Thyroid gland (tissue), 4 donors: ENCODE data around the gene ADCY9.

ENCODE experiments used
- POLR2A ChIP-seq, 2 donors: fragments of 450-650 bp; IDR thresholded peaks; one replicate each; pipeline ENCODE4 v1.6.1; 2017; ENCODE audit warnings: antibody characterized with exemption in 2 of 2, mild to moderate bottlenecking in 2 of 2, moderate library complexity in 1 of 2
- TF ChIP-seq, protein P1 (sequence below), 6 experiments: fragments of 200-600 bp in 3 of 6; fragments of 450-650 bp in 3 of 6; sonication (generic) in 3 of 6; IDR thresholded peaks; one replicate each; pipeline ENCODE4 v1.5.1; 2016 to 2019; ENCODE audit warnings: antibody characterized with exemption in 6 of 6, mild to moderate bottlenecking in 2 of 6, inconsistent platforms in 1 of 6, moderate library complexity in 1 of 6

DNA sequence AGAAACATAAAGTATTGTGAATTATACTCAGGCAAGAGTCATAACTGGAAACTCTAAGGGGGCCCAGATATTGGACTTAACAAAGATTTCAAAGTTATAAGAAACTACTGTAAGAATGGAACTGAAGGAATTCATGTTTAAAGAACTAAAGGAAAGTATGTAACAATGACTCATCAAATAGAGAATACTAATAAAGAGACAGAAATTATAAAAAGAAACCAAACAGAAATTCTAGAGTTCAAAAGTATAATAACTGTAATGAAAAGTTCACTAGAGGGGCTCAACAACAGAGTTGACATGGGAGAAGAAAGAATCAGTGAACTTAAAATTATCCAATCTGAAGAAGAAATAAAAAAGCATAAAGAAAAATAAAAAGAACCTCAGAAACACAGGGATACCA is 55.4 kb downstream of the ADCY9 start:
- TF ChIP-seq, protein P1, sequence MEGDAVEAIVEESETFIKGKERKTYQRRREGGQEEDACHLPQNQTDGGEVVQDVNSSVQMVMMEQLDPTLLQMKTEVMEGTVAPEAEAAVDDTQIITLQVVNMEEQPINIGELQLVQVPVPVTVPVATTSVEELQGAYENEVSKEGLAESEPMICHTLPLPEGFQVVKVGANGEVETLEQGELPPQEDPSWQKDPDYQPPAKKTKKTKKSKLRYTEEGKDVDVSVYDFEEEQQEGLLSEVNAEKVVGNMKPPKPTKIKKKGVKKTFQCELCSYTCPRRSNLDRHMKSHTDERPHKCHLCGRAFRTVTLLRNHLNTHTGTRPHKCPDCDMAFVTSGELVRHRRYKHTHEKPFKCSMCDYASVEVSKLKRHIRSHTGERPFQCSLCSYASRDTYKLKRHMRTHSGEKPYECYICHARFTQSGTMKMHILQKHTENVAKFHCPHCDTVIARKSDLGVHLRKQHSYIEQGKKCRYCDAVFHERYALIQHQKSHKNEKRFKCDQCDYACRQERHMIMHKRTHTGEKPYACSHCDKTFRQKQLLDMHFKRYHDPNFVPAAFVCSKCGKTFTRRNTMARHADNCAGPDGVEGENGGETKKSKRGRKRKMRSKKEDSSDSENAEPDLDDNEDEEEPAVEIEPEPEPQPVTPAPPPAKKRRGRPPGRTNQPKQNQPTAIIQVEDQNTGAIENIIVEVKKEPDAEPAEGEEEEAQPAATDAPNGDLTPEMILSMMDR (IDR thresholded peaks at IDR 0.05), result no peak
- TF ChIP-seq POLR2A (IDR thresholded peaks at IDR 0.05), result no peak
